ENCODE measurements around the gene NME1. TPM values are rescaled to one million over a fixed set of nuclear protein-coding genes. Genes with fewer than 3 reads are reported as not detected.

NME1 gene
- total and polyA plus RNA-seq, 9 of the 15 experiments (the other 6 are each of a cell fraction or from before 2014, with no cell fraction given), result 449 to 1,588 (median 604) TPM

DNA sequence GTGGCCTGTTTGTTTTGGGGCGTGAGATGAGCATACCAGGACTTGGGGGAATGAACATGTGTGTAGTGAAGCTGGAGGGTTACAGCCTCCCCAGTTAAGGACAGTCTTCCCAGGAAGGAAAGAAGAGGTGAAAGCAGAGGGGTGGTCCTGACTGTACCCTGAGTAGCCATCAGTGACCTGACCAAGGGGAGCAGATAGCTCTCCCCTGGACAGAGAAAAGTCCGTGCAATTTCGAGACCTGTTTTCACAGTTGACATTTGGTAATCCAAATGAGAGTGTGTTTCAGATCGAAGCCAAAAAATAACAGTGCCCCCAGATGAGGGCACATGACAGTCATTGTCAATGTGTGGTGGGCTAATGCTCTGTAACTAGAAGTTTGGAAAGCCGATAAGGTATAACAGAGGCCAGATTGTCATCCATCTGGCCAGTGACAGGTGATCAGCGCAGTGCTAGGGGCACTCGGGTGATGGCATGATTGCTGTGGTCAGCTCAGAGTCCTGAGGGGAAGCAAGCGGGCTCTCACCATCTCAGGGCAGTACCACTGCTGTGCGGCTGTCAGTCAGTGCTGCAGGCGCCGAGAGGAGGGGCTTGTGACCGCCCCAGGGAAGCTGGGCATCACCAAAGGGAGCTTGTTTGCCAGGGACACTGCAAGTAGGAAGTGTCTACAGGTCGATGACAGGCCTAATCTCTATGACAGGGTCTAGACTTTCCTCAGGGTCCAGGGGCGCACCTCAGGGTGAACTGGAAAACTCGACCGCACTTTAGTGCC is 11.7 kb downstream of the NME1 start:
- in situ Hi-C loops (cut with MboI) (no loop called here), intact Hi-C loops (cut with micrococcal nuclease) (loop anchor here (5.0 kb wide), 2 partner anchors 97 to 298 kb away; partner anchors contain the start of genes MBTD1, TOB1 and UTP18)
- Histone ChIP-seq H3K4me2 (ENCODE audit: insufficient read depth, low read length) (peak overlapping the region; percentile 99), H3K79me2 (ENCODE audit: control insufficient read depth, insufficient read depth, low read length) (peaks cover 42% of the 10 kb centered on the region), H2AFZ (ENCODE audit: low read depth, low read length) (no peak overlapping the region; the same call in 1 of the 2 replicates), H4K20me1 (replicated peaks; ENCODE audit: control insufficient read depth, insufficient read depth, low read length) (no peaks in the 10 kb centered on the region), H3K27ac (ENCODE audit: extremely low read depth, low read depth, low read length) (peak overlapping the region; percentile 92; the same call in 2 of the 3 replicates), H3K4me1 (replicated peaks in 1 of 2; ENCODE audit: control insufficient read depth in 2 of 2, insufficient read depth in 2 of 2, low read length in 2 of 2) (peaks cover 6 to 33% of the 10 kb centered on the region in 2 experiments; a peak in 4 of 5 replicates), H3K9me3 (replicated peaks; ENCODE audit: control insufficient read depth, insufficient read depth, low read depth, low read length) (no peaks in the 10 kb centered on the region), H3K36me3 (ENCODE audit: control insufficient read depth, insufficient read depth, low read length) (peaks cover 70% of the 10 kb centered on the region), H3K27me3 (ENCODE audit: control insufficient read depth in 2 of 2, insufficient read depth in 2 of 2, low read length in 2 of 2) (no peaks in the 10 kb centered on the region), H3K9me1 (ENCODE audit: control insufficient read depth, insufficient read depth, low read length) (peaks cover 4% of the 10 kb centered on the region), H3K4me3 (peak overlapping the region; percentile 94), H3K9ac (ENCODE audit: insufficient read depth in 1 of 2, low read depth in 2 of 2, low read length in 2 of 2) (peak overlapping the region; percentile 97 to 98; a peak in 3 of 4 replicates)
- TF ChIP-seq, protein P1, sequence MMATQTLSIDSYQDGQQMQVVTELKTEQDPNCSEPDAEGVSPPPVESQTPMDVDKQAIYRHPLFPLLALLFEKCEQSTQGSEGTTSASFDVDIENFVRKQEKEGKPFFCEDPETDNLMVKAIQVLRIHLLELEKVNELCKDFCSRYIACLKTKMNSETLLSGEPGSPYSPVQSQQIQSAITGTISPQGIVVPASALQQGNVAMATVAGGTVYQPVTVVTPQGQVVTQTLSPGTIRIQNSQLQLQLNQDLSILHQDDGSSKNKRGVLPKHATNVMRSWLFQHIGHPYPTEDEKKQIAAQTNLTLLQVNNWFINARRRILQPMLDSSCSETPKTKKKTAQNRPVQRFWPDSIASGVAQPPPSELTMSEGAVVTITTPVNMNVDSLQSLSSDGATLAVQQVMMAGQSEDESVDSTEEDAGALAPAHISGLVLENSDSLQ (IDR thresholded peaks at IDR 0.05), result 0 out of 2 replicates have a peak, but pooled peaks have one; percentile 15
- TF ChIP-seq POLR2A (conservative IDR thresholded peaks at IDR 0.05) (peak; percentile 27; the same call in 1 of the 2 replicates), BCL6 (CRISPR knock-in tag; IDR thresholded peaks at IDR 0.05) (no peak), YY1 (IDR thresholded peaks at IDR 0.05; ENCODE audit: borderline replicate concordance in 1 of 3, control insufficient read depth in 1 of 3, extremely low read depth in 1 of 3, insufficient read depth in 3 of 3, insufficient read length in 1 of 3, insufficient replicate concordance in 2 of 3, low read depth in 1 of 3, low read length in 2 of 3) (peak in 1 of 3 experiments; percentile 0), POLR2AphosphoS2 (IDR thresholded peaks at IDR 0.05; ENCODE audit: low read length) (peak; percentile 5; the same call in 1 of the 2 replicates)
- ChIA-PET POLR2A (interaction anchor here (0.6 to 2.1 kb wide), 6 partner anchors 10 to 281 kb away, joined by 3 to 8 read pairs (median 4); partner anchors contain the start of gene NME1), CTCF (ENCODE audit: low intra/inter-chr PET ratio) (interaction anchor here (1.6 kb wide), 1 partner anchor 164 kb away, joined by 4 read pairs; no protein-coding TSS in a partner anchor)
- DNase-seq (ENCODE audit: extremely low read depth in 1 of 4, low spot score in 3 of 4), result no peak
- WGBS (ENCODE audit: insufficient coverage, low coverage, missing lambda C conversion rate), result 75% methylated on average over 16 of the region's 16 CpGs
- no peak for ATAC-seq
- no TSS peak for BruUV-seq (replicated peaks)
- FAIRE-seq, result peak; percentile 63

All from K562 (cell line).